HG03460 (cell line): Measurements from ENCODE around the gene PLEKHH1.
A peak's percentile ranks its signal among the peaks of the same experiment; 100 is the strongest.

Experiments
- ATAC-seq: cut with Tn5 transposase; IDR thresholded peaks from one replicate; pipeline ENCODE4 v1.9.1; 2021; ENCODE audit not compliant: unreplicated experiment

PLEKHH1 gene

GRCh38 chr14:67510121-67510520, 23.0 kb upstream of the PLEKHH1 start:
- no peak for ATAC-seq

GRCh38 chr14:67510836-67511235, 22.3 kb upstream of the PLEKHH1 start:
- no peak for ATAC-seq

GRCh38 chr14:67512463-67513310, 20.4 kb upstream of the PLEKHH1 start:
- ATAC-seq = no peak

- no peak for ATAC-seq
Measured at GRCh38 chr14:67513631-67514108, 19.4 kb upstream of the PLEKHH1 start.

- no peak for ATAC-seq
Measured at GRCh38 chr14:67514203-67514607, 18.9 kb upstream of the PLEKHH1 start.

GRCh38 chr14:67514650-67515385, 18.3 kb upstream of the PLEKHH1 start:
- peak; percentile 38 for ATAC-seq

GRCh38 chr14:67515386-67516079, 17.6 kb upstream of the PLEKHH1 start:
- peak; percentile 38 for ATAC-seq

GRCh38 chr14:67516676-67517075, 16.4 kb upstream of the PLEKHH1 start:
- no peak for ATAC-seq

- no peak for ATAC-seq
Measured at GRCh38 chr14:67517083-67517482, 16.0 kb upstream of the PLEKHH1 start.

- no peak for ATAC-seq
Measured at GRCh38 chr14:67519406-67519805, 13.7 kb upstream of the PLEKHH1 start.

GRCh38 chr14:67520482-67520881, 12.6 kb upstream of the PLEKHH1 start:
- no peak for ATAC-seq

GRCh38 chr14:67522270-67522669, 10.8 kb upstream of the PLEKHH1 start:
- no peak for ATAC-seq

- no peak for ATAC-seq
Measured at GRCh38 chr14:67523764-67524633, 9.1 kb upstream of the PLEKHH1 start.

GRCh38 chr14:67524634-67524963, 8.5 kb upstream of the PLEKHH1 start:
- no peak for ATAC-seq

- no peak for ATAC-seq
Measured at GRCh38 chr14:67525389-67525788, 7.7 kb upstream of the PLEKHH1 start.

GRCh38 chr14:67526181-67526580, 6.9 kb upstream of the PLEKHH1 start:
- ATAC-seq = no peak

- ATAC-seq = no peak
Measured at GRCh38 chr14:67526676-67527459, 6.2 kb upstream of the PLEKHH1 start.

GRCh38 chr14:67527756-67528155, 5.3 kb upstream of the PLEKHH1 start:
- ATAC-seq = no peak

- no peak for ATAC-seq
Measured at GRCh38 chr14:67528276-67528675, 4.8 kb upstream of the PLEKHH1 start.
